ENCODE data around the gene MBNL2. TPM values are rescaled to one million over a fixed set of nuclear protein-coding genes. Genes with fewer than 3 reads are reported as not detected.

The MBNL2 gene
- total RNA-seq, 2 experiments from 2014 or later: 23.4 to 24.6 TPM

DNA sequence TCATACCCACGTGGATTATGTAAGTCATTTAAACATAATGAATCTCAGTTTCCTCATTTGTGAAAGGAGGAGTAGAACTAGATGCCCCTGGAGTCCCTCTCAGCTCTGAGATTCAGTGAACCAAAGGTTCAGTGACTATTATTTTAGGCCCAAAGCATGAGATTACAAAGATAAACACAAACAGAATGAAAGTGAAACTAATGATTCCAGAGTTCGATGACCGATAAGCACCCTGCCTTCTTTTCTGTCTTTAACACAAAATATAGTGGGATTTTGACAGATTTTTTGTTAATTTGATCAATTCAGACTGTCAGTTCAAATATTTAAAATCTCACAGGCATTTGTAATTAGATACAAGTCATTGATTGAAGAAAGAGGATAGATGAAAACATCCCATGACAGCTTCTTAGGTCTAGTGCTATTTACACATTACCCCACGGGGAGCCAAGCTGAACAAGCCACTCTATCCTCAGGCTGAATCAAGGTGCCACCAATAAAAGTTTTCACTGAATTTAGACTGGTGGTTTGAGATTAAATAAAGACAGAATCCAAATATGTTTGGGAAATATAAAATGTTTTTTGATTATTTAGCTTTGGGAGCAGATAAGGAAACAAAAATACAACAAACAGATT, 147.2 kb downstream of the MBNL2 start:
- Mint-ChIP-seq H3K27ac (no peak overlapping the region), H3K4me1 (ENCODE audit: low read depth) (peaks cover 19% of the 10 kb centered on the region), H3K9me3 (no peaks in the 10 kb centered on the region), H3K36me3 (peaks cover 4% of the 10 kb centered on the region), H3K4me3 (peak overlapping the region; percentile 63), H3K27me3 (no peaks in the 10 kb centered on the region)
- intact Hi-C loops (cut with micrococcal nuclease): loop anchor here (2.0 kb wide), 1 partner anchor 63 kb away; no protein-coding TSS in a partner anchor
- CTCF ChIA-PET: interaction anchor here (2.3 to 3.1 kb wide), 2 partner anchors 10 to 260 kb away, joined by 15 to 18 read pairs; no protein-coding TSS in a partner anchor
- POLR2A ChIA-PET: interaction anchor here (1.6 kb wide), 1 partner anchor 64 kb away, joined by 4 read pairs; no protein-coding TSS in a partner anchor
- no peak for DNase-seq

DNA sequence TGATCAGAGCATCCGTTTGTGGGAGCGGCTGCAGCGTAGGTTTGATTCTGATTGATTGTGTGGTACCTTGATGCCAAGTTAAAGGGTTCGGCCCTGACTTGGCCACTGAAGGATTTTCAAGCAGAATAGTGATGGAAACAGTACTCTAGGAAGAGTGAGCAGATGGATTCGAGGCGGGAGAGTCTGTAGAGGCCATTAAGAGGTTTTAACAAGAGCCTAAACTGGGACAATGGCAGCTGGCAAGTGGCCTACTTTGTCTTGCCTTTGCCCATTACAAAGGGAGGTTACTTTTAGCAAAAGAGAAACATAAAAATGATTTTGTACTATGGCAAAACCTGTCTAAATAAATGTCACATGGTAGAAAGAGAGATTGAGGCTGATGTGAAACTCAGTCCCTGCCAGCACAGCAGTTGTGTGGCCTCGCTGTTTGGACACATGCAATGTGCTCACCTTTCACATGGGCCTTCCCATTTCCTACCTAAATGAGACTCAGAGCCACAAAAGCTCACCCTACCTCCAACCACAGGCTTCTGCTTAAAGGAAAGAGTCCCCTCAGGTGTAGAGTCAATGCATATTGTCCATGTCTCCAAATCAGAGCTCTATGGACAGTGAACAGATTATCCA, 149.5 kb downstream of the MBNL2 start:
- H3K4me1 Mint-ChIP-seq (ENCODE audit: low read depth): peaks cover 15% of the 10 kb centered on the region
- no peaks in the 10 kb centered on the region for H3K9me3 Mint-ChIP-seq
- ChIA-PET CTCF (interaction anchor here (3.1 kb wide), 1 partner anchor 262 kb away, joined by 18 read pairs; no protein-coding TSS in a partner anchor), POLR2A (no interaction called here)
- no peak overlapping the region for H3K27ac Mint-ChIP-seq
- H3K36me3 Mint-ChIP-seq: peaks cover 10% of the 10 kb centered on the region
- no peak overlapping the region for H3K4me3 Mint-ChIP-seq
- no peak for DNase-seq
- H3K27me3 Mint-ChIP-seq: no peaks in the 10 kb centered on the region
- intact Hi-C loops (cut with micrococcal nuclease): no loop called here

DNA sequence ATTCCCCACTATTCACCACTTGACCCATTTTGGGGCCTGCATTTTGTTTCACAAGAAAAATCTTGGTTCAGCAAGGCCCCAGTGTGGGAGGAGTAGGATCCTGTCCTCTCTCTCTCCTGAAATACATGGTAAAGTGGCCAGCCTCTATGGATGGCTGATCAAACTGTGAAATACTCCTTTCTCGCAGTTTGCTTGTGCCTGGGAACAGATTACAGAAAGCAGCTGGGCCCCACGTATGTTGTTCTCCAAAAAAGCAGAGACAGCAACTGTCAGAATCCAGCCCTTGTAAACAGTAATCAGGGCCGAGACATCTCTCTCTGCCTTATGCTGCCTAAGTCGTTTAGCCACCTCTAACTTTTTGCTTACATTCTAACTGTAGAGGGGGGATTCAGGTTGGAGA, 150.8 kb downstream of the MBNL2 start:
- Mint-ChIP-seq H3K9me3 (no peaks in the 10 kb centered on the region), H3K4me3 (no peak overlapping the region), H3K27me3 (no peaks in the 10 kb centered on the region), H3K27ac (no peak overlapping the region), H3K4me1 (ENCODE audit: low read depth) (peaks cover 12% of the 10 kb centered on the region), H3K36me3 (peaks cover 5% of the 10 kb centered on the region)
- ChIA-PET CTCF (no interaction called here), POLR2A (no interaction called here)
- DNase-seq: no peak
- intact Hi-C loops (cut with micrococcal nuclease): no loop called here

DNA sequence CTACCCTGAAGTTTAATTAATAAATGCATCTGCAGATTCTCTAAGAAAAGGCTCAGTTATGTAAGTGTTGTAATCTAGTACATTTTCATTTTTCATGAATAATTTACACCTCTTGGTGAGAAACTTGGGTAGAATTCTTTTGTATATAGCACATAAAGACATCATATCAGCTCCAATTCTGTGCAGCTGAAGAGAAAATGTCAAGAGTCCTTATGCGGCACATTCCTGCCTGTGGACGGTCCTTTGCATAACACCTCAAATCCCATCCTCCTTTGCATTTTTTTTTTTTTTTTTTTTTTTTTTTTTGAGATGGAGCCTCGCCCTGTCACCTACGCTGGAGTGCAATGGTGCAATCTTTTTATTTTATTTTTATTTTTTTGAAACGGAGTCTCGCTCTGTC, 151.7 kb downstream of the MBNL2 start:
- H3K27me3 Mint-ChIP-seq: no peaks in the 10 kb centered on the region
- no peak overlapping the region for H3K27ac Mint-ChIP-seq
- H3K4me1 Mint-ChIP-seq (ENCODE audit: low read depth): peaks cover 7% of the 10 kb centered on the region
- intact Hi-C loops (cut with micrococcal nuclease): no loop called here
- DNase-seq: no peak
- H3K4me3 Mint-ChIP-seq: no peak overlapping the region
- POLR2A ChIA-PET: no interaction called here
- no peaks in the 10 kb centered on the region for H3K9me3 Mint-ChIP-seq
- CTCF ChIA-PET: interaction anchor here (1.0 kb wide), 1 partner anchor 14 kb away, joined by 3 read pairs; no protein-coding TSS in a partner anchor
- H3K36me3 Mint-ChIP-seq: peaks cover 5% of the 10 kb centered on the region

DNA sequence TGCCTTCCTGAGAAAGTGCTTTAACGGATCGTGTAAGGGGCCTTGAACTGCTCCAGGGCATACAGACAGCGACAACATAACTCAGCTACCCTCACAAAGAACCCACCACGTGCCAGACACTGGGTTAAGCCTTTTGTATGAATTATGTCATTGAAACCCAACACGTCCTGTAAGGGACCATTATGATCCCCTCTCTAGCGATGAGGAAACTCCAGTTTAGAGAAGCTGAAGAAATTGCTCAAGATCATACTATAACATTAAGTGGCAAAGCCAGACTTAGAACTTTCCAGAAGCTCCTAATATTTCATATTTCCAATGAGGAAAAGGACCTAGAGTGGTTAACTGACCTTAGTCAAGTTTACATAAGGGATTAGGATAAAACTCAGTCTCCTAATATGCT, 154.8 kb downstream of the MBNL2 start:
- H3K4me3 Mint-ChIP-seq: no peak overlapping the region
- intact Hi-C loops (cut with micrococcal nuclease): no loop called here
- no peaks in the 10 kb centered on the region for H3K9me3 Mint-ChIP-seq
- peaks cover 12% of the 10 kb centered on the region for H3K36me3 Mint-ChIP-seq
- ChIA-PET CTCF (interaction anchor here (0.7 to 3.7 kb wide), 2 partner anchors 18 to 268 kb away, joined by 3 to 13 read pairs; no protein-coding TSS in a partner anchor), POLR2A (no interaction called here)
- H3K27ac Mint-ChIP-seq: no peak overlapping the region
- DNase-seq: no peak
- no peaks in the 10 kb centered on the region for H3K4me1 Mint-ChIP-seq (ENCODE audit: low read depth)
- no peaks in the 10 kb centered on the region for H3K27me3 Mint-ChIP-seq

DNA sequence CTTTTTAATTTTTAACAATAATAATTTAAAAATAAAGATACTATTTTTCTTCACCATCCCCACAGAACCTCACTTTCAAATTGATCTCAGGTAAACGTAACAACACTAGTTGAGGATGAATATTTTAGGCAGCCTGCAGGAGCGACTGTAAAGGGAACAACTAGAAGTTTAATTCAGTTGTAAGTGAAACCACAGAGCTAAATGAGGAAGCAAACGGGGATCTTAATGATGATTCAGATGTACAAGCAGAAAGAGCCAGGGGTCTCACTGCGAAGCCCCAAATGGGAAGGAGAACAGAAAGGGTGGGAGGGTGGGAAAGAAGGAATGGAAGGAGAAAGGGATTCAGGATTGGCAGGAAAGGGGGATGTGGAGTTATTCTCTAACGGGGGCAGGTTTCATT, 157.3 kb downstream of the MBNL2 start:
- Mint-ChIP-seq H3K4me3 (no peak overlapping the region), H3K9me3 (no peaks in the 10 kb centered on the region), H3K4me1 (ENCODE audit: low read depth) (no peaks in the 10 kb centered on the region), H3K27ac (no peak overlapping the region), H3K27me3 (no peaks in the 10 kb centered on the region), H3K36me3 (peaks cover 16% of the 10 kb centered on the region)
- intact Hi-C loops (cut with micrococcal nuclease): no loop called here
- ChIA-PET CTCF (no interaction called here), POLR2A (no interaction called here)
- DNase-seq: no peak

DNA sequence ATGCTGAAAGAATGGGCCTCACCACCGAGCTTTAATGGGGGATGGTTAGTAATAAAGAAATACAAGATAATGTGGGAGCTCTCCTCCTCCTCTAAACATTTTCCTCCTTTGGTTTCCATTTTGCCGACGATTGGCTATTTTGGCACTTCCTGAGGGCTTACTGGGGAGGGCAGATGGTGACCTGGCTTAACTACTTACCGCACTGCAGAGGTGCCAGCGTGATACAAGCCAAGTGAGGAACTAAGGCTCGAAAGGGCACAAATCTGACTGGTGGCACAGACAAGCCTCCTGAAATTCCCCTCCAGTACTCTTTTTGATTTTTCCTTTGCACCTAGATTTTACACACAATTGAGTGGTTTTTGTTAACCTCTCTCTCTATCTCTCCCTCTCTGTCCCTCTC, 158.6 kb downstream of the MBNL2 start:
- no peak overlapping the region for H3K27ac Mint-ChIP-seq
- H3K9me3 Mint-ChIP-seq: no peaks in the 10 kb centered on the region
- H3K4me1 Mint-ChIP-seq (ENCODE audit: low read depth): no peaks in the 10 kb centered on the region
- intact Hi-C loops (cut with micrococcal nuclease): no loop called here
- ChIA-PET POLR2A (no interaction called here), CTCF (no interaction called here)
- peaks cover 15% of the 10 kb centered on the region for H3K36me3 Mint-ChIP-seq
- H3K27me3 Mint-ChIP-seq: no peaks in the 10 kb centered on the region
- no peak overlapping the region for H3K4me3 Mint-ChIP-seq
- DNase-seq: no peak

DNA sequence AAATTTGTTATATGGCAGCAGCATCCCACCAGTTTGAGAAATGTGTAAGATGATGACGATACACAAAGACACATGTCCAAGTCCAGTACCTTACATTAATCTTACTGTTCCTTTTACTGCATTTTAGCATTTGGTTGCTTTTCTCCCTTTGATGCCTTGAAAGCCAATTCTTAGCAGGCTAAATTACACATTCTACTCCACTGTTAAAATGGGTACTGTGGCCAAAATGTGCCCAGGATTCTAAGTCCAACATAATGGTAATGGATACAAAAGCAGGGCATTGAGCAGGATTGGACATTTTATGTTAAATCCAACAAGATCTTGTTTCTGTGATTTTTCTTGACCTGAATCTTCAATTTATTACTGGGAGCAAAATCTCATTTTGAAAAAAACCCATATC, 159.1 kb downstream of the MBNL2 start:
- POLR2A ChIA-PET: no interaction called here
- Mint-ChIP-seq H3K36me3 (peaks cover 13% of the 10 kb centered on the region), H3K4me1 (ENCODE audit: low read depth) (no peaks in the 10 kb centered on the region), H3K27ac (no peak overlapping the region), H3K27me3 (no peaks in the 10 kb centered on the region), H3K9me3 (no peaks in the 10 kb centered on the region), H3K4me3 (no peak overlapping the region)
- CTCF ChIA-PET: no interaction called here
- intact Hi-C loops (cut with micrococcal nuclease): no loop called here
- DNase-seq: no peak

DNA sequence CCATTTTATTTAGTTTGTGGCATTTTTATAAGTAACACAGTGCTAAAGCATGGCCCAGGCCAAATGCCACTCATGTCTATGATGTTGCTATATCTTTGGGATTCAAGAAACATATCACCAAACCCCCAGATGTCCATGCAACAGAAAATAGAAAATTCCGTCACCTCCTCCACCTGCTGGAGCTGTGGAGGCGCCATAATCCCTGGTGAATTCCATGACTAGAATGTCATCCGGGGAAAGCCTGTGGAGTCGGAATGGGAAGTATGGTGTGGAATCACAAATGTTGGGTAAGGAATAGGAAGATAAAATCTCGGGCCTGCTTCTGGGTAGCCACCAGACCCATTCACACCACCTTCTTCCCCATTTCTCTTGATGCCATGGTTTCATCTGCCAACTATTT, 160.1 kb downstream of the MBNL2 start:
- intact Hi-C loops (cut with micrococcal nuclease): no loop called here
- no peak for DNase-seq
- H3K9me3 Mint-ChIP-seq: no peaks in the 10 kb centered on the region
- H3K36me3 Mint-ChIP-seq: peaks cover 11% of the 10 kb centered on the region
- no peaks in the 10 kb centered on the region for H3K4me1 Mint-ChIP-seq (ENCODE audit: low read depth)
- CTCF ChIA-PET: no interaction called here
- H3K27me3 Mint-ChIP-seq: no peaks in the 10 kb centered on the region
- POLR2A ChIA-PET: no interaction called here
- H3K27ac Mint-ChIP-seq: no peak overlapping the region
- H3K4me3 Mint-ChIP-seq: no peak overlapping the region

DNA sequence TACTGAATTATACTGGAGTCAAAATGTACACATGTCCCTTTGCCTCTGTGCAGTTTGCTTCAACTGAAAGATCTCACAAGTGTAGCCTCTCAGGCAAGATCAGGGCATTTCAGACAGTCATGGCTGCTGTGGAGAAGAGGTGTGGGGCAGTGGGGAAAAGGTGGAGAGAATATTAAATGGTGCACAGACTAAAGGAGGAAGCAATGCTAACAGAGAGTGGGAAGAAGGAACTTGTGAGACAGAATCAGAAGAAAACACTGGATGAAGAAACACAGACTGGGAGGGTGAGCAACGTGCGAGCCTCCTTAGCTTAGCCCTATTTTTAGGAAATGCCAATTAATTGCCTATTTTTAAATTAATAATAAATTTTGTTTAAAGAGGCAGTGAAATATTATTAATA, 162.2 kb downstream of the MBNL2 start:
- Mint-ChIP-seq H3K27ac (no peak overlapping the region), H3K36me3 (peaks cover 16% of the 10 kb centered on the region), H3K4me3 (no peak overlapping the region), H3K4me1 (ENCODE audit: low read depth) (peaks cover 2% of the 10 kb centered on the region), H3K9me3 (no peaks in the 10 kb centered on the region), H3K27me3 (no peaks in the 10 kb centered on the region)
- ChIA-PET CTCF (no interaction called here), POLR2A (no interaction called here)
- intact Hi-C loops (cut with micrococcal nuclease): no loop called here
- no peak for DNase-seq

DNA sequence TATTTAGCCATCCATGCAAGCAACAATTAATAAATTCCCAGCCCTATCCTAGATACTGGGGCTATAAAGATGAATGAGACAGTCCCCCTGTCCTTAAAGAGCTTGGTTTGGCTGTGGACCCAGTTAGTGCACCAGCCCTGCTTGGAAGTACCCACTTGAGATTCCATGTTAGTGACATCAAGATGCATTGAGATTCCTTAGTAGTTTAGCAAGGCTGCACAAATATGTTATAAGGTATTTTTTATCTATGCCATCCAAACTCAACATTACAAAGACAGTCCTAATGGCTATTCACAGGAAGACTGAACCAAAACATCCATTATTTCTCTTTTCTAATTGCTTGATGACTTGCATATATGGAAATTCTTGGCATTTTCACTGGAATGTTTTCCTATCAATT, 163.0 kb downstream of the MBNL2 start:
- no peak for DNase-seq
- intact Hi-C loops (cut with micrococcal nuclease): no loop called here
- H3K9me3 Mint-ChIP-seq: no peaks in the 10 kb centered on the region
- peaks cover 2% of the 10 kb centered on the region for H3K4me1 Mint-ChIP-seq (ENCODE audit: low read depth)
- H3K27me3 Mint-ChIP-seq: no peaks in the 10 kb centered on the region
- H3K27ac Mint-ChIP-seq: no peak overlapping the region
- ChIA-PET POLR2A (no interaction called here), CTCF (interaction anchor here (0.6 kb wide), 1 partner anchor 19 kb away, joined by 3 read pairs; no protein-coding TSS in a partner anchor)
- H3K36me3 Mint-ChIP-seq: peaks cover 16% of the 10 kb centered on the region
- H3K4me3 Mint-ChIP-seq: no peak overlapping the region

DNA sequence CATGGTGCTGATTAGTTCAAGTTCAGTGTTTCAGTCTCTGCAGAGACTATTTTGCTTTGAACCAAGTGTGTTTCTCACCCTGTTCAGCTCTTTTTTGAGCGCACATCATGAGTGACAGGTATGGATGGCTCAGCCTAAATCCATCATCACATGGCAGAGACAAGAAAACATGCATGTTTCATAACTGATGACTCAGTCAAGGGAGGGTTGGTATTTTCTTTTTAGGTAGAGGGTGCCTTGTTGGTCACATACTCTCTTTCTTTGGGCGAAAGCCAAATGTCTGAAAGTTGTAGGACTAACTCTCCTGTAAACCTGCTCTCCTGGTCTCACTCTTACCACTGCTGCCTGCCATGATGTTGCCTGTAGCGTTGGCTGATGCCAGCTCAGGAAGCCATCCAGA, 163.7 kb downstream of the MBNL2 start:
- no peak for DNase-seq
- intact Hi-C loops (cut with micrococcal nuclease): no loop called here
- H3K9me3 Mint-ChIP-seq: no peaks in the 10 kb centered on the region
- no peak overlapping the region for H3K27ac Mint-ChIP-seq
- H3K27me3 Mint-ChIP-seq: no peaks in the 10 kb centered on the region
- H3K4me1 Mint-ChIP-seq (ENCODE audit: low read depth): peaks cover 2% of the 10 kb centered on the region
- CTCF ChIA-PET: interaction anchor here (1.0 kb wide), 1 partner anchor 215 kb away, joined by 5 read pairs; no protein-coding TSS in a partner anchor
- H3K36me3 Mint-ChIP-seq: peaks cover 15% of the 10 kb centered on the region
- POLR2A ChIA-PET: no interaction called here
- no peak overlapping the region for H3K4me3 Mint-ChIP-seq

Data from activated CD4-positive, alpha-beta memory T cell treated with anti-CD3 and anti-CD28 coated beads for 36 hours (primary cell).